Measurements from ENCODE around the gene CCDC17.

DNA sequence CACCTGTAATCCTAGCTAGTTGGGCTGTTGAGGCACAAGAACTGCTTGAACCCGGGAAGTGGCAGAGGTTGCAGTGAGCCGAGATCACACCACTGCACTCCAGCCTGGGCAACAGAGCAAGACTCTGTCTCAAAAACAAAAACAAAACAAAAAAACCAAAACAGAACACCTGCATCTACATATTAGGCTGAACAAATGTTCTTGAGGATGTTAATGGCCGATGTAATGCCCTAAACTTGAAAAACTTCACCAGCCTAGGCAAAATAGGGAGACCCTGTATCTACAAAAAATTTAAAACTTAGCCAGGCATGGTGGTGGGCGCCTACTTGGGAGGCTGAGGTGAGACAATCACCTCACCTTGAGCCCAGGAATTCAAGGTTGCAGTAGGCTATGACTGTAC lies 44.7 kb upstream of the CCDC17 start:
- TF ChIP-seq, protein P1, sequence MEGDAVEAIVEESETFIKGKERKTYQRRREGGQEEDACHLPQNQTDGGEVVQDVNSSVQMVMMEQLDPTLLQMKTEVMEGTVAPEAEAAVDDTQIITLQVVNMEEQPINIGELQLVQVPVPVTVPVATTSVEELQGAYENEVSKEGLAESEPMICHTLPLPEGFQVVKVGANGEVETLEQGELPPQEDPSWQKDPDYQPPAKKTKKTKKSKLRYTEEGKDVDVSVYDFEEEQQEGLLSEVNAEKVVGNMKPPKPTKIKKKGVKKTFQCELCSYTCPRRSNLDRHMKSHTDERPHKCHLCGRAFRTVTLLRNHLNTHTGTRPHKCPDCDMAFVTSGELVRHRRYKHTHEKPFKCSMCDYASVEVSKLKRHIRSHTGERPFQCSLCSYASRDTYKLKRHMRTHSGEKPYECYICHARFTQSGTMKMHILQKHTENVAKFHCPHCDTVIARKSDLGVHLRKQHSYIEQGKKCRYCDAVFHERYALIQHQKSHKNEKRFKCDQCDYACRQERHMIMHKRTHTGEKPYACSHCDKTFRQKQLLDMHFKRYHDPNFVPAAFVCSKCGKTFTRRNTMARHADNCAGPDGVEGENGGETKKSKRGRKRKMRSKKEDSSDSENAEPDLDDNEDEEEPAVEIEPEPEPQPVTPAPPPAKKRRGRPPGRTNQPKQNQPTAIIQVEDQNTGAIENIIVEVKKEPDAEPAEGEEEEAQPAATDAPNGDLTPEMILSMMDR (IDR thresholded peaks at IDR 0.05): no peak
- no peak for TF ChIP-seq POLR2A (IDR thresholded peaks at IDR 0.05)

Measured in testis (tissue), 2 donors.